Heart left ventricle (tissue), 16 donors: Measurements from ENCODE around the gene ZNF446. TPM values are rescaled to one million over a fixed set of nuclear protein-coding genes. Genes with fewer than 3 reads are reported as not detected.
"Not testable (repeated sequence)": the region's sequence is repeated elsewhere in the genome, so short reads cannot be mapped to it uniquely, and the experiment has no call there.

Experiments
- ATAC-seq, 4 donors: fragments of 200-7000 bp; cut with Tn5 transposase; one replicate each; pipeline ENCODE4 v1.9.1; 2020 to 2022; ENCODE audit warnings: moderate library complexity in 4 of 4, mild to moderate bottlenecking in 3 of 4, moderate number of reproducible peaks in 1 of 4
- DNase-seq, 5 donors: peaks; one replicate each; pipeline ENCODE4 v3.0.0-alpha.2; 2020
- H3K27ac ChIP-seq, 12 donors: fragments of 200-600 bp; sonication (generic) in 4 of 12; one replicate each; pipeline versions ENCODE4 v1.5.0 to v1.8.0; 2016 to 2022; ENCODE audit warnings: mild to moderate bottlenecking in 2 of 12
- H3K27me3 ChIP-seq, 9 donors: fragments of 200-600 bp; sonication (generic) in 2 of 9; one replicate each; pipeline versions ENCODE4 v1.5.1 to v1.8.0; 2016 to 2022; ENCODE audit warnings: mild to moderate bottlenecking in 3 of 9
- H3K36me3 ChIP-seq, 9 donors: fragments of 200-600 bp; sonication (generic) in 2 of 9; one replicate each; pipeline versions ENCODE4 v1.5.0 to v1.8.0; 2018 to 2022; ENCODE audit warnings: mild to moderate bottlenecking in 2 of 9
- H3K4me1 ChIP-seq, 12 donors: fragments of 200-600 bp; sonication (generic) in 4 of 12; one replicate each; pipeline versions ENCODE4 v1.5.0 to v1.8.0; 2016 to 2022; ENCODE audit warnings: mild to moderate bottlenecking in 3 of 12
- H3K4me3 ChIP-seq, 12 donors: fragments of 200-600 bp; sonication (generic) in 4 of 12; one replicate each; pipeline versions ENCODE4 v1.5.0 to v1.8.0; 2017 to 2022; ENCODE audit warnings: mild to moderate bottlenecking in 9 of 12, moderate library complexity in 4 of 12
- H3K9me3 ChIP-seq, 12 donors: fragments of 200-600 bp; sonication (generic) in 4 of 12; one replicate each; pipeline versions ENCODE4 v1.5.0 to v1.8.0; 2016 to 2022; ENCODE audit warnings: mild to moderate bottlenecking in 1 of 12
- POLR2A ChIP-seq, 2 donors: fragments of 450-650 bp; IDR thresholded peaks; one replicate each; pipeline ENCODE4 v1.6.1; 2017; ENCODE audit warnings: antibody characterized with exemption in 2 of 2, mild to moderate bottlenecking in 2 of 2, moderate library complexity in 2 of 2
- WGBS, 4 donors: extraction: QIAGEN DNeasy Blood & Tissue Kit in 2 of 4; methylation state at CpG; one replicate each; pipeline versions ENCODE4 v1.1.5 to v1.1.7; 2013 to 2018; 5-methylcytosine and 5-hydroxymethylcytosine counted together
- intact Hi-C, 10 donors: fragments of 100-400 bp; cut with DNase I; formaldehyde crosslinking; loops; one replicate each; pipeline versions ENCODE4 v1.11.1 to v1.14.2; 2022
- polyA plus RNA-seq, 2 donors: library from polyadenylated mRNA; stranded (reverse); fragments of 200-250 nt; gene quantifications; one replicate each; pipeline ENCODE4 v1.2.3, GENCODE V29; 2013
- total RNA-seq, 9 donors: library from RNA; depleted of rRNA in 2 of 9; stranded (reverse); fragments of >200 nt in 2 of 9; fragmentation: NEBNext Ultra II Directional in 3 of 9; extraction: Animal tissue kit (Norgen Biotek cat#: 25700) in 3 of 9; gene quantifications; one replicate each; pipeline versions ENCODE4 v1.1.0 to v1.2.4, GENCODE V29; 2016 to 2023
- TF ChIP-seq, protein P1 (sequence below), 12 donors: fragments of 200-600 bp; sonication (generic) in 4 of 12; IDR thresholded peaks; one replicate each; pipeline versions ENCODE4 v1.5.0 to v1.8.0; 2018 to 2022; ENCODE audit warnings: antibody characterized with exemption in 12 of 12, mild to moderate bottlenecking in 5 of 12
- donor health status: ischemic (EF 13 %, LVEDD 7.1; RV severe dilation, severe dysfunction).
- donor health status: healthy with polysubstance abuse.
- donor health status: DM: no; HTN: yes; CAD: no.
- donor health status: DM: no; HTN: no; CAD: no.
- donor health status: ischemic (EF 25% LVEDD 6.9; RV normal size, moderate dysfunction).
- donor health status: ischemic (EF 25% LVEDD 5.7; RV mildly dilated, moderate dysfunction).
- donor health status: healthy.
- donor health status: DM: yes; HTN: yes; CAD: no.
- donor health status: ischemic (EF 35%, LVEDD 5.7; RV mildly dilated, moderate dysfunction).
- donor health status: nonischemic (EF 11% LVEDD 7.7; RV severe dilation, severe dysfunction).
- donor health status: DM: yes; HTN: yes; CAD: no.
- donor health status: PGD.
- donor health status: ischemic (EF 29% LVEDD 5.4; RV normal size, mild dysfunction).
- donor health status: nonischemic (EF 23%, LVEDD 6.1; RV moderate dilation, normal function).

The ZNF446 gene
- total and polyA plus RNA-seq, 11 donors: 4.3 to 9.3 (median 6.0) TPM

DNA sequence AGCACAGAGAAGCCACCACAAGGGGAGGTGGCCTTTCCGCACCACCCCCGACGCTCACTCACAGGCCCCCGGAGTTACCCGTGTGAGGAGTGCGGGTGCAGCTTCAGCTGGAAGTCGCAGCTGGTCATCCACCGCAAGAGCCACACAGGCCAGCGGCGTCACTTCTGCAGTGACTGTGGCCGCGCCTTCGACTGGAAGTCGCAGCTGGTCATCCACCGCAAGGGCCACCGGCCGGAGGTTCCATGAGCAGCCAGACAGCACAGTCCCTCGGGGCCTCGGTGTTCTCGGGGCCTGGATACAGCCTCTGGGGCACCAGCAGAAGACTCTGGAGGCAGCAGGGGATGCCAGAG is 4.3 kb downstream of the ZNF446 start:
- no peaks in the 10 kb centered on the region for H3K9me3 ChIP-seq
- peaks cover 0 to 24% (median 10%) of the 10 kb centered on the region in 9 donors for H3K36me3 ChIP-seq
- H3K4me3 ChIP-seq: no peak overlapping the region
- intact Hi-C loops: no loop called here
- H3K4me1 ChIP-seq: peaks cover 0 to 14% (median 9%) of the 10 kb centered on the region in 12 donors
- H3K27ac ChIP-seq: no peak overlapping the region
- H3K27me3 ChIP-seq: no peaks in the 10 kb centered on the region
- ATAC-seq (no peak), DNase-seq (no peak)
- WGBS, 4 donors: 89 to 96% (median 92%) methylated on average over 3 to 20 of the region's 20 CpGs
- TF ChIP-seq, protein P1, sequence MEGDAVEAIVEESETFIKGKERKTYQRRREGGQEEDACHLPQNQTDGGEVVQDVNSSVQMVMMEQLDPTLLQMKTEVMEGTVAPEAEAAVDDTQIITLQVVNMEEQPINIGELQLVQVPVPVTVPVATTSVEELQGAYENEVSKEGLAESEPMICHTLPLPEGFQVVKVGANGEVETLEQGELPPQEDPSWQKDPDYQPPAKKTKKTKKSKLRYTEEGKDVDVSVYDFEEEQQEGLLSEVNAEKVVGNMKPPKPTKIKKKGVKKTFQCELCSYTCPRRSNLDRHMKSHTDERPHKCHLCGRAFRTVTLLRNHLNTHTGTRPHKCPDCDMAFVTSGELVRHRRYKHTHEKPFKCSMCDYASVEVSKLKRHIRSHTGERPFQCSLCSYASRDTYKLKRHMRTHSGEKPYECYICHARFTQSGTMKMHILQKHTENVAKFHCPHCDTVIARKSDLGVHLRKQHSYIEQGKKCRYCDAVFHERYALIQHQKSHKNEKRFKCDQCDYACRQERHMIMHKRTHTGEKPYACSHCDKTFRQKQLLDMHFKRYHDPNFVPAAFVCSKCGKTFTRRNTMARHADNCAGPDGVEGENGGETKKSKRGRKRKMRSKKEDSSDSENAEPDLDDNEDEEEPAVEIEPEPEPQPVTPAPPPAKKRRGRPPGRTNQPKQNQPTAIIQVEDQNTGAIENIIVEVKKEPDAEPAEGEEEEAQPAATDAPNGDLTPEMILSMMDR (IDR thresholded peaks at IDR 0.05): no peak
- TF ChIP-seq POLR2A (IDR thresholded peaks at IDR 0.05): no peak

DNA sequence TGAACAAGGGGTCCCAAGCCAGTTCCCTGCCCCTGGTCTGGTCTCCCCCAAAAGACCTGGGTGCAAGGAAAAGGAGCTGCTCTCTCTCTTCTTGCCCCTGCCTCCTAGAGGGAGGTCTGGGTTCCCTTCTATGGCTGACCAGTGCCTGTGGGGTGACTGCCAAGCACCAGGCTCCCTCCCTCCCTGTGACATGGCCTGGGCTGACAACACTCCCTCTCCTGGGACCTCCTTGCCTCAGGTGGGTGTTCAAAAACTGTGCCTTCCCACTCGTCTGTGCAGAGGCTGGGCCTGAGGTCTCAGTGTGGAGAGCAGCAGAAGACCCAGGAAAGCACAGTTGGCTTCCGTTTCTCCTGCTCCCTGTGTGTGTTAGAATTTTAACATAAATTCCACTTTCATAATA is 4.7 kb downstream of the ZNF446 start:
- H3K27me3 ChIP-seq: no peaks in the 10 kb centered on the region
- H3K27ac ChIP-seq: no peak overlapping the region
- H3K36me3 ChIP-seq: peaks cover 0 to 24% (median 10%) of the 10 kb centered on the region in 9 donors
- peaks cover 0 to 13% (median 8%) of the 10 kb centered on the region in 12 donors for H3K4me1 ChIP-seq
- DNase-seq (no peak), ATAC-seq (no peak)
- H3K4me3 ChIP-seq: no peak overlapping the region
- intact Hi-C loops: no loop called here
- no peaks in the 10 kb centered on the region for H3K9me3 ChIP-seq
- WGBS, 4 donors: 79 to 89% (median 85%) methylated on average over 2 of the region's 2 CpGs
- TF ChIP-seq, protein P1 (IDR thresholded peaks at IDR 0.05): no peak
- no peak for TF ChIP-seq POLR2A (IDR thresholded peaks at IDR 0.05)

DNA sequence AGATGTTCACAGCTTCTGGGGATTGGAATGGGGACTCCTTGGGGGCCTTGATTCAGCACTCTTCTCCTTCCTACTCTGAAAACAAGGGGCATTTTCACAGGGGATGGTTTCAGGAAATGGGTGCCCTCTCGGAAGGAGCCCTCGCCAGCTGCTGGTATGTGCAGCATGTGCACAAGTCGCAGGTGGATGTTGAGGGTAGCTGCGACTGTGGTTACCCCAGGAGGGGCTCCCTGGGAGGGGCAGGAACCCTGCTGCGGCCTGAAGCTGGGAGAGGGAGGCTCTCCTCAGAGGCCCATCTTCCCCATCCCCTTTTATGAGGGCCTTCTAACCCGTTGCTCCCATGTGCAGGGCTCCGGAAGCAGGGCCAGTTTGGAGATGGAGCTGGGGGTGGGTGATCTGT is 6.2 kb downstream of the ZNF446 start:
- intact Hi-C loops: no loop called here
- no peak for TF ChIP-seq POLR2A (IDR thresholded peaks at IDR 0.05)
- TF ChIP-seq, protein P1 (IDR thresholded peaks at IDR 0.05): no peak
- Histone ChIP-seq H3K27ac (no peak overlapping the region), H3K27me3 (no peaks in the 10 kb centered on the region), H3K4me1 (peaks cover 0 to 1% (median 0%) of the 10 kb centered on the region in 12 donors), H3K36me3 (peaks cover 0 to 24% (median 10%) of the 10 kb centered on the region in 9 donors), H3K9me3 (no peaks in the 10 kb centered on the region), H3K4me3 (no peak overlapping the region)
- no peak for DNase-seq
- WGBS, 4 donors: 87 to 92% (median 90%) methylated on average over 7 of the region's 7 CpGs
- ATAC-seq: no peak

DNA sequence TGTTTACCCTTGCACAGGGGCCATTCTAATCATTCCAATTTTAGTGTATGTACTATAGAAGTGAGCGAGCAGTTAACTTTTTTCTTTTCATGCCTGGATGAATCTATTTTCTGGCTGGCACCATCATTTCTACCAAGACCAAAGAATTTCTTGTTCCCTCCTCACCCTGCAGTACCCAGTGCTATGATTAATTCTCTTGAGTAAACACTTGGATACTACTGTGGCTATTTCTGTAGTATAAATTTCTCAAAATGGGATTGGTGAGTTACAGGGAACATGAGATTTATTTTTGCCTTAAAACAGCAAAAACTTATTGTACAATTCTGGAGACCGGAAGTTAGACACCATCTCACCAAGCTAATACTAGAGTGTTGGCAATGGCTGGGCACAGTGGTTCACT is 7.6 kb downstream of the ZNF446 start:
- no peaks in the 10 kb centered on the region for H3K27me3 ChIP-seq
- WGBS, 4 donors: 82 to 95% (median 86%) methylated on average over 2 of the region's 2 CpGs
- H3K4me3 ChIP-seq: no peak overlapping the region
- ATAC-seq (no peak), DNase-seq (no peak)
- H3K36me3 ChIP-seq: peaks cover 0 to 24% (median 10%) of the 10 kb centered on the region in 9 donors
- H3K9me3 ChIP-seq: no peaks in the 10 kb centered on the region
- intact Hi-C loops: no loop called here
- H3K4me1 ChIP-seq: no peaks in the 10 kb centered on the region
- no peak for TF ChIP-seq POLR2A (IDR thresholded peaks at IDR 0.05)
- TF ChIP-seq, protein P1 (IDR thresholded peaks at IDR 0.05): no peak
- H3K27ac ChIP-seq: no peak overlapping the region

DNA sequence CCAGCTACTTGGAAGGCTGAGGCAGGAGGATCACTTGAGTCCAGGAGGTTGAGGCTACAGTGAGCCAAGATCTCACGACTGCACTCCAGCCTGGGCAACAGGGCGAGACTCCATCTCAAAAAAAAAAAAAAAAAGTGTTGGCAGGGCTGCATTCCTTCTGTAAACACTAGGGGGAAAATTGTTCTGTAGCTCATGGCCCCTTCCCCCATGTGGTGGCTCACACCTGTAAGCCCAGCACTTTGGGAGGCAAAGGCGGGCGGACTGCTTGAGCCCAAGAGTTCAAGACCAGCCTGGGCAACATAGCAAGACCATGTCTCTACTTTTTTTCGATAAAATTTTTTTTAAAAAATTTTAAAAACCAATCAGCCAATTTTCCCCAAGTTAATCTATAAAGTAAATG is 8.2 kb downstream of the ZNF446 start:
- intact Hi-C loops, DNase-seq, H3K4me1 ChIP-seq, H3K27me3 ChIP-seq, H3K27ac ChIP-seq, H3K4me3 ChIP-seq, ATAC-seq, H3K9me3 ChIP-seq: not testable (repeated sequence)
- WGBS, 4 donors: 90 to 93% (median 93%) methylated on average over 5 of the region's 5 CpGs
- H3K36me3 ChIP-seq: peaks cover 0 to 21% (median 8%) of the 10 kb centered on the region in 9 donors
